DMS53 (cell line): Measurements from ENCODE around the gene ACBD5.
A peak's percentile ranks its signal among the peaks of the same experiment; 100 is the strongest.
"Not testable (repeated sequence)": the region's sequence is repeated elsewhere in the genome, so short reads cannot be mapped to it uniquely, and the experiment has no call there.

Experiments
- DNase-seq: peaks from one replicate; lab custom pipeline; 2025; lab: John Stamatoyannopoulos, UW

The ACBD5 gene

GRCh38 chr10:27240212-27241009 is at the start of gene ACBD5:
TSS of gene ACBD5 (minus strand) at chr10:27240797. CDS start at chr10:27240688, 109 bp downstream.
- peak; percentile 95 for DNase-seq

DNA sequence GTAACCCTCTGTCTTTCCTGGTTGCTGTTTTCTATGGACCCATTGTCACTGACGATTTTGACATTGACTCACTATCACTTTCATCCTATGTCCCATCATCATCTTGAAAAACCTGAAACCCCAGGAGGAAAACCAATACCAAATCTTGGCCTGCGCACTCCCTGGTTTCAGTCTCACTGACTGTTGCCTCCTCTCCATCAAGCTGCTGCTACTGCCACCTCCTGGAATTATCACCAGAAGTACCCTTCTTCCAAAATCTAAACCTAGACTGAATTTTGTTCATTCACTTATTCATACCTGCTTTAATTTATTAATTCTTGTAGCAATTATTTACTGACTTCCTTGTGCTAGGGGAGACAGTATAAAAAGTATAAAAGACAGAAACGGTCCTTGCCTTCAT is 44.5 kb upstream of the ACBD5 start:
- peak; percentile 42 for DNase-seq

DNA sequence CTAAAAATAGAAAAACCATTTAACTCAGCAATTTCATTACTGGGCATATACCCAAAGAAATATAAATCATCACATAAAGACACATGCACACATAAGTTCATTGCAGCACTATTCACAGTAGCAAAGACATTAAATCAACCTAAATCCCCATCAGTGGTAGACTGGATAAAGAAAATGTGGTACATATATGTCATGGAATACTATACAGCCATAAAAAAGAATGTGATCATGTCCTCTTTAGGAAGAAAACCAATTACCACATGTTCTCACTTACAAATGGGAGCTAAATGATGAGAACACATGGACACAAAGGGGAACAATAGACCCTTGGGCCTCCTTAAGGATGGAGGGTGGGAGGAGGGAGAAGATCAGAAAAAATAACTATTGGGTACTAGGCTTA is 36.0 kb upstream of the ACBD5 start:
- DNase-seq, result no peak

DNA sequence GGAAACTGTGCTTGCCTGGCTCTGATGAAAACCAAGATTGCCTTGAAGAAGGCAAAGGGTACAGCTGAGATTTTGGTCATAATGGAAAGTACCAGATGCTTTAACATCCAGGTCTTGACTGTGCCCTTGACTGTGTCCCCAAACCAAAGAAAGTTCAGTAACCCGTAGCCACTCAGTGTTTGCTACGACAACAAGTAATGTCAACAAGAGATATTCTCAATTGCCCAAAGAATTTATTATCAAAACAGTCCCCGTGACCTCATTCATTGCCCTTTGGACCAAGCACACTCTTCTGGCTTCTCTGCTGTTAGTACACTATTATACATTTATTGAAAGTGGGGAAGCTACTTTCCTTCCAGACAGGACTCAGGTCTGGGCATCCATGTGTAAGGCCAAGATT is 25.4 kb upstream of the ACBD5 start:
- peak; percentile 52 for DNase-seq

DNA sequence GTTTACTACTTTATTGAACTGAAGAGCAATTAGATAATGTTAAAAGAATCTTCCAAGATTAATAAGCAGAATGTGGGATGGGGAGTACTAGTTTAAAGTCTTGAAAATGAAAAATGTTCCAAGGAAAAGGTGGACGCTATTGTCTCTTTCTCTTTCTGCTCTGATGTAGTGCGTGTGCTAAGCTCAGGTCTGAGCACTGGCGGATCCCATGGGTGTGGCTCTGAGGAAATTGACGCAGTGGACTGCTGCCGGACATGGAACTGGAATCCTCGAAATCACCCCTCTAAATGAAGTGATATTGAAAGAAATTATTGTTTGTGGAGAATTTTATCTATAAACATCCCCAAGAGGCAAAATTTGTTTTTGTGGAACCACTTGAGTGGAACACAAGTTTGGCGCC is 22.2 kb upstream of the ACBD5 start:
- DNase-seq, result not testable (repeated sequence)

- peak; percentile 68 for DNase-seq
These were observed 18.5 kb upstream of the ACBD5 start for GRCh38 chr10:27258838-27259812.

DNA sequence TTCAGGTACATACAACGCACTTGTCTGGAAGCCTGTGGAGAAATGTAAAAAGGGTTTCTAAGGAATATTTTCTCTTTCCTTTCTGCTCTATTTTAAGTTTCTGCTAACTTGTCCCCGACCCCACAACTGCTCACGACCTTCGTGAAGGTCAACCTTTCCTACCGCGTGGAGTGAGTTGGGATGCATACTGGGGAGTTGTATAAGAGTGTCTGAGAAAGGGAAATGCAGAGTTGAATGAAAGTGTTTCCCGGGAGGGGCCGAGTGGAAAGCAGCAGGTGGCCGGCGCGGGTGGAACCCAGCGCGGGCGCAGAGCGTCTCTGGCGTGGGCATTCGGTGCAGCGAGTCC is 17.9 kb upstream of the ACBD5 start:
- no peak for DNase-seq

- peak; percentile 46 for DNase-seq
These were observed 15.9 kb upstream of the ACBD5 start for GRCh38 chr10:27256299-27257189.

DNA sequence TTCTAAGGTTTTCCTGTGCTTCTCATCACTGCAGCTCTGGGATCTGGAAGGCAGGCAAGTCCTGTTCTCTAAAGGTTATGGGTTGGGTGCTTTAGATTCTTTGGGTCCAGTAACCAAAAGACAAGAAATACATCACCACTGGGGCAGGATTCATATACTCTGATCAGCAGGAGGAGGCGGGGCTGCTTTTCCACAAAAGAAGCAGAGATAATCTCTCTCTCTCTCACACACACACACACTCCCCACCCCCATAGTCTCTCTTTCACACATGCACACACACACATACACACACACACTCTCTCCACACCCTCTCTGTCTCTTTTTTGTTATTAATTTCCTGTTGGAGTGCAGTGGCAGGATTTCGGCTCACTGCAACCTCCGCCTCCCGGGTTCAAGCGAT is 13.0 kb upstream of the ACBD5 start:
- peak; percentile 29 for DNase-seq

GRCh38 chr10:27252267-27253000 is 11.8 kb upstream of the ACBD5 start:
- DNase-seq, result peak; percentile 89

- no peak for DNase-seq
These were observed 11.0 kb upstream of the ACBD5 start for GRCh38 chr10:27251554-27251953.

- no peak for DNase-seq
These were observed 7.6 kb upstream of the ACBD5 start for GRCh38 chr10:27248215-27248614.

- DNase-seq, result no peak
These were observed 6.8 kb upstream of the ACBD5 start for GRCh38 chr10:27247441-27247840.

DNA sequence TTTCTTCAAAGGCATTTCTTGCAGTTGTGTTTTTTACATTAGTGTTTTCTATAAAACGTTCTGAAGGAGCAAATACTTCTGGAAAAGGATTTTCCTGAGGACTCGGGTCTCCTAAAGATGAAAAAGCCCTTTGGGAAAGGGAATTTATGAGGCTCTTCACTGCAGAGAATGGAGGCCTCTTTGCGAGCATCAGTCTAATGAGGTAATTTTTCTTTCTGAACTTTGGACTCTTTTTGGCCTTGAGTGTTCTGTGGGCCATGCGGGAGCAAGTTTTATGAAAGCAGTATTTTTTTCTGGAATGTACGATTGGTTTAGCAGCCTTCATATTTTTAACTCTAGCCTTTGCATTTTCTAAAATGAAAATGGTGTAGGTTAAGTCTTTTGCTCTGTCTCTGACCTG is 6.4 kb upstream of the ACBD5 start:
- DNase-seq, result no peak

DNA sequence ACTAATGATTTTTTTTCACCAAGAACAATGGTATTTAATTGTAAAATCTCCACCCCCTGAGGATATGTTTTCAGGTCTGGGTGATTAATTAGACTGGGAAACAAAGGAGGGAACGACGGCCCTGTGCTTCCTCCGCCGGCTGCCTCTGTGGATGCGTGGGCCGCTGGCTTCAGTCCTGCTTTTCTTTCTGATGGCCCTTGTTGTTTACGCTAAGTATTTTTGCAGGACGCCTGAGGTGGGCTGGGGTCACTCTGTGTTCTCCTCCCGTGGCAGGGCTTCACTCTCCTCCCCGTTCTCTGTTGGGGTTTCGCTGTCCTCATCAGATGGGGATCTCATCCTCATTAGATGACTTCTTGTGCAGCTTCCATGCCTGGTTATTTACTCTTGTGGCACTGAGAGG is 5.2 kb upstream of the ACBD5 start:
- DNase-seq, result no peak

DNA sequence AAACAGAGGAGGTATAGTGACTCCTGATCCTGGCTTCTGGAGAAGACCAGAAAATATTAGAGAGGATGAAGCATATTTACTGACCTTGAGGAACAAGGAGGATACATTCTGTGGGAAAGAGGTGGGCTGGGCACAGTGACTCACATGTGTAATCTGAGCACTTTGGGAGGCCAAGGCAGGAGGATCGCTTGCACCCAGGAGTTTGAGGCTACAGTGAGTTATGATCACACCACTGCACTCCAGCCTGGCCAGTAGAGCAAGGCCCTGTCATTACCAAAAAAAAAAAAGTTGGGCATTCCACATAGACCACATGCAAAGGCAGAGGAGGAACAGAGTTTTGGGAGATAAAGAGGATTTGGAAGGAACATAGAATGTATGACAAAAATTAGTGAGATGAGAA is 4.4 kb upstream of the ACBD5 start:
- DNase-seq, result no peak

DNA sequence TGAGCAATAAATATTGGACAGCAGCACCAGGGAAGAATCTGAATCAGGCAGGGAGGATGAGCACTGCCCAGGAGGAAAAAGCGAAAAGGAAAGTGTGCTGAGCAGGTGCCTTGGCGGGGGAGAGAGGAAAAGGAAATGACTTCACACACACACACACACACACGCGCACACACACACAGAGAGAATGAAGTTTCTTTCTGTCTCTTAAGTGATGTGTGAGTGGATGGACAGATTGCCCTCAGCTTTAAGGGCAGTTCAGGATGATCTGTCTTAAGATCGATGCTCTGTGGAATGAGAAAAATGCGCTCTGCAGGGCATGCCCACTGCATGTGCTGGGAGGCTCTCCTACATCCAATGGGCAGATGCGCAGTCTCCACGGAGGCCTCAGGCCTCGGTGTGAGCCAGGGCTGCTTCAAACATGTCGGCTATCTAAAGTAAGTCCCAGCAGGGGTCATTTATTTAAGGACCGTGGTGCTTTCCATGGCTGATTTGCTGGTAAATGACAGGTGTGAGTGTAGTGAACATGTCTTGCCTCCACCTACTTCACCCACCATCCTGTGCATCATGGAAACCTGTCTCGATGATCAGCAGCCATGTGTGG is 2.5 kb upstream of the ACBD5 start:
- peak; percentile 91 for DNase-seq

DNA sequence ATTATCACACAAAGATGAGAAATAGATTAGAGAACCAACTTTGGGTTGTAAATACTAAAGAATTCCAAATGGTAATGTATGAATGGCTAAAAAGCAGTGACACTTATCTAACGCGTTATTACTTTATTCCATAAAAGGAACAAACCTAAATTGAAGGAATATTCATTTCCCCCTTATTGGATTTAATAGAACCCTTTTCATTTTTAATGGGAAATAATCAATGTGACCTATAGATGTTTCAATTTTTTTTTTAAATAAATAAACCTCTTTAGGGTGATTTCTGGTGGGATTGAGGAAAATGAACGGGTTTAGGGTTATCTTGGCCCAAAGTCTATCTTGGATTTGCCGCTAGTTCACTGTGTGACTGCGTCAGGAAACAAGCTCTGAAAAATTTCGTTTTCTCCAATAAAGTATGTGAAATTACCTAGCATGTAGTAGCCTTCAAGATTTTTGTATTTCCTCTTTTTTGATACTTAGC is 1.9 kb upstream of the ACBD5 start:
- DNase-seq, result no peak

DNA sequence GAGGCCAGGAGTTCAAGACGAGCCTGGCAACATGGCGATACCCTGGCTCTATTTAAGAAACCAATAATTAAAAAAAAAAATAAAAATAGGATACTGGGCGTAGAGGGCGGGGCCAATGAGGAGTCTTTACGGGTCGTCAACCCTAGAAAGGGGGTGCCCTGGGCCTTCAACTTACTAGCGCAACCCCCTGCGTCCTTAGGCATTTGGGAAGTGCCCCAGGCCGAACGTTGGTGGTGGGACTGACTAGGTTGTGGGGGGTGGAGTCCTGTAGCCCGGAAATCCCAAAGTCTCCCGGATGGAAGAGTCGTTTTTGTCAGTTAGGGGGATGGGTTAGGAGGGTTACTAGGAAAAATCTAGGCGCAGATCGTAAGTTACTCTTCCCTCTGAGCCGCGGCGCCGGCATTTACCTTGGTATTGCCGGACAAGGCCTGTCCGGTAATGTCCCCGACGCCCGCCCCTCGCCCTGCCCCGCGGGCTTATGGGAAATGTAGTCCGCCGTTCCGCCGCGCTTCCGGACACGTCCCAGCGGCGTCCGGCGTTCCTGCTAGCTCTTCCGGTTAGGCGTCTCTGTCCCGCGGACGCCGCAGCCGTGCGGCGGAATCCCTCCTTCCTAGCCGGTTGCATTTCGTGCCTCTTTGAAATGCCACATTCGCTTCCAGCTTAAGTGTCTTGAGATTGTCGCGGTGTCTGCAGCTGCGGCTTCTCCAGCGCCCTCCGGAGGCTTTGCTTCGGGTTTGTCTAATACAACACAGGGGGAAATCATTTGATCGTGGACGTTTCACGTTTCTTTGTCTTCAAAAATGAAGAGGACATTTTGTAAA is 1.3 kb upstream of the ACBD5 start:
- DNase-seq, result peak; percentile 99
